Body of pancreas (tissue), 4 donors: Measurements from ENCODE around the gene ANKH.

ENCODE experiments used
- CTCF ChIP-seq, 7 experiments: fragments of 450-650 bp in 4 of 7; fragments of 200-600 bp in 3 of 7; sonication (generic) in 3 of 7; IDR thresholded peaks; one replicate each; pipeline ENCODE4 v1.5.1; 2016 to 2019; ENCODE audit warnings: antibody characterized with exemption in 7 of 7
- POLR2A ChIP-seq, 3 donors: fragments of 450-650 bp; IDR thresholded peaks; one replicate each; pipeline ENCODE4 v1.6.1; 2016; ENCODE audit warnings: antibody characterized with exemption in 3 of 3, mild to moderate bottlenecking in 2 of 3

GRCh38 chr5:14743601-14744295 is 127.8 kb downstream of the ANKH start:
- TF ChIP-seq POLR2A (IDR thresholded peaks at IDR 0.05) (no peak), CTCF (IDR thresholded peaks at IDR 0.05) (no peak)
